Measurements from ENCODE around the gene FAF1.
"Not testable (repeated sequence)": the region's sequence is repeated elsewhere in the genome, so short reads cannot be mapped to it uniquely, and the experiment has no call there.

The FAF1 gene

DNA sequence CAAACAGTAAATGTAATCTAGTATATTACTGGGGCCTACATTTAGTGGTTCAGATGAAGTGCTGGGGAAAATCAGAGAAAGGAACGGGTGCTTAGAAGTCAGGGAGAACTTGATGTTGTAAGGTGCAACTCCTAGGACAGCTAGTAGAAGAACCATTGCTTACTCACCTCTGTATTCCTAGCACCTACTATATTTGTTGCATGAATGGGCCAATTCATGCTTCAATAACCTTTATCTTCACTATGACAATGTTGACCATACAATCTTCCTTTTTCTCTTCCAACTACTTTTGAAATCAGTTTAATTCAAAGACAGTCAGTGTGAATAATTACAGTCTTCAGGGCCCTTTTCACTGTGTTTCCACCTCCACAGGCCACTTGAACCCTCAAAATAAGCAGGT, 411.8 kb downstream of the FAF1 start:
- no peak for DNase-seq (ENCODE audit: low read depth)

DNA sequence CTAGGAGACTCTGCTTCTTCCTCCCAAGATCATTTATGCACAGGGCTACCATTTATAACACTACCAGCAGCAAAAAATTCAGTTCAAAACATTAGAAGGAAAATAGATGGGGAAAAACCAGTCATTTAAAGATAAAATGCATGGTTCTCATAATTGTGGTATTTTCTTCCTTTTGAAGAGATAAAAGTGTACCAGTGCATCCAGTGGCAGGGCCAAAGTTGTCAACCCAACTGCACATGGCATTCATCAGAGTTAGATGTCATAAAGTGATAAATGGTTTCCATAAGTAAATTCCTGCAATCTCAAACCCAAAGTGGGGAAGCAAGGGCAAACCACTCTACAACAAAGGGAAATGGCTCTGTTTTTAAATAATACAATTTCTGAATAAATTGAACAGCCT, 417.7 kb downstream of the FAF1 start:
- DNase-seq (ENCODE audit: low read depth) = no peak

DNA sequence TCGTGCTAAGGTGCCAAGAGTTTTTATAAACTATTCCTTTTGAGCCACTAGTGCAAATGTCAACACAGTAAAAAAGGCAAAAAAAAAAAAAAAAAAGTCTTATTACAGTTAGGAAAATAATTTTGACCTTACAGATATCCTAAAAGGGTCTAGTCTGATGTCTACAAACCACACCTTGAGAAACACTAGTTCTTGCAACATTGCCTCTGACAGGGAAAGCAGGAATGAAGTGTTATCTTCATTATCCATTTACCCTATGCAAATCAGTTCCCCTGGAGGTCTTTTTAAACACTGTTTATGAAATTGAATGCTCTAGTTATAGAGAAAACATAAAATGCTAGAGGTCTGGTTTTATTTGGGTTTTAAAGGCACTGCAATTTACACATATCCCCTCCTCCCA, 421.6 kb downstream of the FAF1 start:
- DNase-seq (ENCODE audit: low read depth) = no peak

- no peak for DNase-seq (ENCODE audit: low read depth)
Observed at GRCh38 chr1:50531601-50532000, 428.5 kb downstream of the FAF1 start.

DNA sequence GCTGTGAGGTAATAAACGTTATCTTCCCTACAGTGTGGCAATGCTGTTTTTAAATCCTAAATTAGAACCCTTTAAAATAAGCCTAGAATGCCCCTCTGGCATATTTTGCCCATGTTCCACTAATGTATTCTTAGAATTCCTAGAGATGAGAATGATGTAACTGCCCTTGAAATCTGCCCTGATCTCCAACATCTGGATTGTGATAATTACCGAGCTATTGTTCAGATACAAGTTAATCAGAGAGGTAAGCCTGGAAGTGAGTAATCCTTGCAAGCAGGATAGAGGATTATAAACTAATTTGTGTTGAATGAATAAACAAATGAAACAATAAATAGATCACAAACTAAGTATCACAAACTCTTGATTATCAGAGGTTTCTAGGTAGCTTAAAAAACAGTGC, 429.0 kb downstream of the FAF1 start:
- no peak for DNase-seq (ENCODE audit: low read depth)

DNA sequence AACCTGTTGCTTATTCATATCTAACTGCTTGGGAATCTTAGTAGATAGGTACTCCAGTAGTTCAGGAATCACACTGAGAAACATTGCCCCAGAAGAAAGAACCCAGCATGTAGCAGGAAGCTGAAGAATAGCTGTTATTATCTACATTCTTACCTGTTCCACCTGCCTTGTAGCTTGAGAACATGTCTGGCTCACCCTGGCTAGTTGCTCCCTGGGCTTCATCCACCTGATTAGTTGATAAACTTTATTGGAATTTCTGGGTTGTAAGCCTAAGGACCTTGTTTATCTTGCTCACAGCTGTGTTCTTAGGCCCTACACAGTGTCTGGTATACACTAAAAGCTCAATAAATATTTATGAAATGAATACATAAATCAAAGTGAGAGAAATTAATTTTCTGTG, 430.6 kb downstream of the FAF1 start:
- DNase-seq (ENCODE audit: low read depth) = no peak

GRCh38 chr1:50527987-50528320, 432.1 kb downstream of the FAF1 start:
- not testable (repeated sequence) for DNase-seq (ENCODE audit: low read depth)

DNA sequence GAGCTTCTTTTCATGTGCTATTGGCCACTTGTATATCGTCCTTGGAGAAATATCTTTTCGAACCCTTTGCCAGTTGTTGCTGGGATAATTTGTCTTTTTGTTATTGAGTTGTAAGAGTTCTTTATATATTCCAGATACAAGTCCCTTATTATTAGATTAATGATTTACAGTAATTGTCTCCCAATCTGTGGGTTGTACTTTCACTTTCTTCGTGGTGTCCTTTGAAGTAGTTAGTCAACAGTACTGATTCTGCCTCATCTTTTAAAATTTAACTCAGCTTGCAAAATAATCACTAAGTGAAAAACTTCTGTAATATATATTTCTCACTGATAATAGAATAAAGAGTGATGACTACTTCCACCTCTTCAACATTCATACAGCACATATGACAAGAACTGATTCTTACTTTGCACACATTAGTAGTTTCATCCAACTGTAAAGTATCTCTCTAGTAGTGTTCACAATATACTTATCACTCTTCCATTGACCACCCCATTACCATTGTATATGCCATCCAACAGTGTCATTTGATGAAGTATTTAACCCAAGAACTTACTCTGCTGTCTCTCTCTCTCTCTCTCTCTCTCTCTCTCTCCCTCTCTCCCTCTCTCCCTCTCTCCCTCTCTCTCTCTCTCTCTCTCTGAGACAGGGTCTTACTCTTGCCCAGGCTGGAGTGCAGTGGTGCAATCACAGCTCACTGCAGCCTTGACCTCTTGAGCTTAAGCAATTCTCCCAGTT, 432.6 kb downstream of the FAF1 start:
- DNase-seq (ENCODE audit: low read depth) = no peak

DNA sequence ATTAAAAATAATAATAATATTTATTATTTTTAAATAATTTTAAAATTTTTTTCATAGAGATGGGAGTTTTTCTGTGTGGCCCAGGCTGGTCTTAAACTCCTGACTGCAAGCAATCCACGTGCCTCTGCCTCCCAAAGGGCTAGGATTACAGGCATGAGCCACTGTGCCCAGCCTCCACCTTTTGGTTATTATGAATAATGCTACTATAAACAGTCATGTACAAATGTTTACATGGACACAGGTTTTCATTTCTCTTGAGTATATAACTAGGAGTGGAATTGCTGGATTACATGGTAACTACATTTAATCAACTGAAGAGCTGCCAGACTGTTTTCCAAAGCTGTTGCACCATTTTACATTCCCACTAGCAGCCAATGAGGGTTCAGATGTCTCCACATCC, 433.6 kb downstream of the FAF1 start:
- DNase-seq (ENCODE audit: low read depth) = no peak

- no peak for DNase-seq (ENCODE audit: low read depth)
Observed at GRCh38 chr1:50523548-50523947, 436.5 kb downstream of the FAF1 start.

DNA sequence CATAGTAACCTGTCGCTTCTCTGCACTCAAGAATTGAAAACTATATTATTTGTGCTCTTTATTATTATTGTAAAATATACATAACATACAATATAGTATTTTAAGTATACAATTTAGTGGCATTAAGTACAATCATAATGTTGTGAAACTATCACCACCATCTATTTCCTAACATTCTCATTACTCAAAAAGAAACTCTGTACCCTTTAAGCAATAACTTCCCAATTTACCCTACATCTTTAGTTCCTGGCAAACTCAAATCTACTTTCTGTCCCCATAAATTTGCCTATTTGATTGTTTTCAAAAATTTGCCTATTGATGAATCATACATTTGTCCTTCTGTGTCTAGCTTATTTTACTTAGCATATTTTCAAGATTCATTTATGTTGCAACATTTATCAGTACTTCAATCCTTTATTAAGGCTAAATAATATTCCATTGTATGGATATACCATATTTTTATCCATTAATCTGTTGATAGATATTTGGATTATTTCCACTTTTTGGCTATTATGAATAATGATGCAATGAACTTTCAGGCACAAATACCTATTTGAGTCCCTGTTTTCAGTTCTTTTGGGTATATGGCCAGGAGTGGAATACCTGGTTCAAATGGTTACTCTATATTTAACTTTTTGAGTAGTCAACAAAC, 437.2 kb downstream of the FAF1 start:
- DNase-seq (ENCODE audit: low read depth) = no peak

DNA sequence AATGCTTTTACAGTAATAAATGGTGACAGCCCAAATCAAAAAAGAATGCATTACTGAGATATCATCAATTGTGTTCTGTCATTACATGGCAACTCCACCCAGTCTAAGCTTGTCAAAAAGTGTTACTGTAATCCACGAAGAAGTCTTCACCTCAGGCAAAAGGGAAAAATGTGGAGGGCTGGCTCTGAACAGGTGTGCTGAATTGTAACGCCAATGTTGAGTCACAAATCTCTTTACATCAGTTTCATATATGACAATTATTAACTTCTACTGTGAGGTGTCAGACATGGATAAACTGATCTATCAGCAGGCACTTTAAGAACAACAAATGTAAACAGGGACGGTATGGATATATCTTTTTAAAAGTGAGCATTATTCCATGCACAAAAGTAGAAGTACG, 438.4 kb downstream of the FAF1 start:
- DNase-seq (ENCODE audit: low read depth) = no peak

DNA sequence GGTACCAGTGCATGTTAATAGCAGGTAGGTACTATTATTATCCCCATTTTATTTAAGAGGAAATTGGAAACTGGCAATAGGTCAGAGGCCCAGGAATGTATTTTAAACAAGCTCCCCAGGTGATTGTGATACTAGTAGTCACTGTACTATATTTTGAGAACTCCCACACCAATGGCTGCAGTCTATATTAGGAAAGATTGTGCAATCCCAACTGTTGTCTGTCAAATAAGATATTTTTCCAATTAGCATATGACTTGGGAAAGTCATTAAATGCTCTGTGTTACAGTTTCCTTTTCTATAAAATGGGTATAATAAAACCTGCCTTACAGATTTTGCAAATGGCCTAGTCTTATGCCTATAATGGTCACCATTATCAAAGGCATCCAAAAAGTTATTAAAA, 442.6 kb downstream of the FAF1 start:
- DNase-seq (ENCODE audit: low read depth) = no peak

GRCh38 chr1:50516056-50516455, 444.0 kb downstream of the FAF1 start:
- DNase-seq (ENCODE audit: low read depth) = no peak

DNA sequence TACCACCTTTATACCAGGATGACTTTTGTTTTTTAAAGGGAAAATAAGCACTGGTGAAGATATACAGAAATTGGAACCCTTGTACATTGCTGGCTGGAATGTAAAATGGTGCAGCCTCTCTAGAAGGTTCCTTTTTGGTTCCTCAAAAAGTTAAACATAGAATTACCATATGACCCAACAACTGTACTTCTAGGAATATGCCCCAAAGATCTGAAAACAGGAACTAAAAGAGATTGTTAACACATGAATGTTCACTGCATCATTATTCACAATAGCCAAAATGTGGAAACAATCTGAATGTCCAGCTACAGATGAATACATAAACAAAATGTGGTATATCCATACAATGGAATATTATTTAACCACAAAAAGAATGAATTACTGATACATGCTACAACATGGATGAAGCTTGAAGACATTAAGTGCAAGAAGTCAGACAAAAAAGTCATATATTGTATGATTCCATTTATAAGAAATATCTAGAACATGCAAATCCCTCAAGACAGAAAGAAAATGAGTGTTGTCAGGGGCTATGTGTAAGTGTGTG, 452.0 kb downstream of the FAF1 start:
- no peak for DNase-seq (ENCODE audit: low read depth)

DNA sequence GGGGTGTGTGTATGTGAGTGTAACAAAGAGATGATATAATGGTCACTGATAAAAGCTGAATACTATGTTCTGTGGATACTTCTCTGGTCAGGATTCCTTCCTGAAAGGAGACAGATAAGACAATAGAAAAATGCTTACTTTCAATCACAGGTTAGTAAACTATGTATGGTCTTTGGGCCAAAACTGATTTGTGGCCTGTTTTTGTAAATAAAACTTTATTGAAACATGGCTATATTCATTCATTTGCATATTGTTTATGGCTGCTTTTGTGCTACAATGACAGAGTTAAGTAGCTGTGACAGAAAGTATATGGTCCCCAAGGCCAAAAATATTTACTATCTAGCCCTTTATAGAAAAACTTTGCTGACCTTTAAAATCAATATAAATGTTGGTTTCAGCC, 454.6 kb downstream of the FAF1 start:
- DNase-seq (ENCODE audit: low read depth) = no peak

GRCh38 chr1:50503515-50503914, 456.6 kb downstream of the FAF1 start:
- DNase-seq (ENCODE audit: low read depth) = no peak

GRCh38 chr1:50502147-50502546, 457.9 kb downstream of the FAF1 start:
- no peak for DNase-seq (ENCODE audit: low read depth)

GRCh38 chr1:50497007-50497406, 463.1 kb downstream of the FAF1 start:
- no peak for DNase-seq (ENCODE audit: low read depth)

DNA sequence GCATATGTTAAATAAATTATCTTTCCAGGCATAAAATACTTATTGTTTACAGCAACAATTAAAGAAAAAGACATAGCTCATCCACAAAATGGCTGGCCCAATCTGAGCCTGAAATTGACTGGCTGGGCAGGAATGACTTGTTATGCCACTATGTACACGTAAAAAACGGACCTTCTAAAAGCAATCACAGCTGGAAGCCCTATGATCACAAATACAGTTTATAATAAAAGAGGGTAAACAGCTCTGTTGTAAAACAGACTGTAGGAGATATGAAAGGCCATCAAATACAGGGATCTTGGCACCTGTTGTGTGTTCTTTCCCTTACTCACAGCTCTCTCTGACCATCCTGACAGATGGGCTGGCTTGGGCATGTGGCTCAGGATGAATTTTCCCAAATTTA, 466.4 kb downstream of the FAF1 start:
- no peak for DNase-seq (ENCODE audit: low read depth)

DNA sequence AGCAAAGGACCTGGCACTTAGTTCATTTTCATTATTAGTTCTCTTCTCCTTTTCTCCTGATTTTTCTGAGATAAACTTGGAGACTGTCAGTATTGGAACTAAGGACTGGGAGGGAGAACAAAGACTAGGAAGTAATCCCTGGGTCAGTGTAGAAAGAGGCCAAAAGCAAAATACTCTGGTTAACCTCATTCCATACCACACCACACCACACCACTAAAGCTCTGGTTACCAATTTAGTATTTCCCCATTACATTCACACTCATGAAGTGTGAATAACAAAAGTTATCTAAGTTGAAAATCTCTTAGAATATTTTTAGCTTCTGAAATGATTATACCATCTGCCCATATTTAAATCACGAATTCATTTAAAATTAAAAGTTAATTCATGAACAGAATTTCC, 467.9 kb downstream of the FAF1 start:
- no peak for DNase-seq (ENCODE audit: low read depth)

DNA sequence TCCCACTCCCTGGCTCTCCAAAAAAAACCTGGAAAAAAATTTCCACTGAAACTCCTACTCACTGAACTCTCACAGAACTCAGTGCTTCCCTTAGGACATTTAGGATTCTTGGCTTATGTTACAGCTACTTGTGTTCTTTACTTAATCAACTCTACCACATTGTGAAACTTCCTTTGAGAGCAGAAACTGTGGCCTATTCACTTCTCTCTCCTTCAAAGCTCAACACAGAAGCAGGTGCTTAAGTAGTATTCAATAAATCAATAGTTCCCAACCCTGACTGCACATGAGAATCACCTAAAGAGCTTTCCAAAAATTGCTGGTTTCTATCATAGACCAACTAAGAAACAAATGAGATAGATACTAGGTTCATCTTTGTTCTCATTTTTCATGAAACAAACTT, 468.9 kb downstream of the FAF1 start:
- no peak for DNase-seq (ENCODE audit: low read depth)

GRCh38 chr1:50490640-50491039, 469.4 kb downstream of the FAF1 start:
- DNase-seq (ENCODE audit: low read depth) = no peak

DNA sequence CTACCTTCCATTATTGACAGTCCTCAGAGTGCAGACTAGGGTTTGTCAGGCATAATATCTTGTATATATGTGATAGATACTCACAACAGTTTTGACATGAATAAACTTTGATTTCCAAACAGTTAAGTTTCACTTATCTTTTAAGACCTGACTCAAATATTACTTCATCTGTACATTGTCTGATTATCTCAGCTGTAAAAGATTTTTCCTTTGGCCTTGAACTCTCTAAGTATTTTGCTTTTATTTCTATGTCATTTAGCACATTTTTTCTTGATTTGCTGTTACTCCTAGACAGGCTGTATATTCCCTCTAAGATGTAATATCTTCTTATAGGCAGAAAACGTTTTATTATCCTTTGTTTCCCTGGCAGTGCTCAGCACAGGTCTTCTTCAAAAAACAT, 471.2 kb downstream of the FAF1 start:
- no peak for DNase-seq (ENCODE audit: low read depth)
